ENCODE data around the gene SORCS1. TPM values are rescaled to one million over a fixed set of nuclear protein-coding genes. Genes with fewer than 3 reads are reported as not detected.

SORCS1 gene
- total and polyA plus RNA-seq, 2 experiments from 2014 or later, result not detected

- no peak for DNase-seq
- in situ Hi-C loops (cut with MboI), result no loop called here
- WGBS, 2 experiments (ENCODE audit: low coverage in 1 of 2, low lambda C conversion rate in 2 of 2, missing lambda C conversion rate in 2 of 2), result 13 to 18% methylated on average over 1 of the region's 1 CpG
These were observed 30.9 kb downstream of the SORCS1 start for GRCh38 chr10:107133656-107134055.

GRCh38 chr10:107129000-107129399, 35.5 kb downstream of the SORCS1 start:
- in situ Hi-C loops (cut with MboI), result no loop called here

More at GRCh38 chr10:107133656-107134055, 30.9 kb downstream of the SORCS1 start:
- Histone ChIP-seq H3K9ac (no peak overlapping the region), H3K79me2 (ENCODE audit: insufficient read depth) (no peaks in the 10 kb centered on the region), H3K9me3 (ENCODE audit: low read depth) (no peaks in the 10 kb centered on the region), H4K20me1 (ENCODE audit: insufficient read depth) (no peaks in the 10 kb centered on the region), H3K36me3 (ENCODE audit: low read depth) (no peaks in the 10 kb centered on the region), H3K4me2 (ENCODE audit: unreplicated experiment) (no peak overlapping the region), H3K9me2 (ENCODE audit: insufficient read depth) (no peaks in the 10 kb centered on the region), H3K4me3 (no peak overlapping the region), H3K27me3 (replicated peaks; ENCODE audit: insufficient read depth) (no peaks in the 10 kb centered on the region), H3K4me1 (ENCODE audit: insufficient read depth) (no peaks in the 10 kb centered on the region), H3K27ac (no peak overlapping the region), H2AFZ (no peak overlapping the region), H3F3A (ENCODE audit: insufficient read depth) (no peaks in the 10 kb centered on the region)
- TF ChIP-seq EZH2phosphoT487 (IDR thresholded peaks at IDR 0.05; ENCODE audit: insufficient read depth, low read depth) (no peak), EZH2 (IDR thresholded peaks at IDR 0.05; ENCODE audit: insufficient read depth, poor library complexity, severe bottlenecking) (no peak)

GRCh38 chr10:107126512-107127065, 37.9 kb downstream of the SORCS1 start:
- Histone ChIP-seq H3K27me3 (replicated peaks; ENCODE audit: insufficient read depth) (no peaks in the 10 kb centered on the region), H3K4me2 (ENCODE audit: unreplicated experiment) (no peak overlapping the region), H3K4me1 (ENCODE audit: insufficient read depth) (no peaks in the 10 kb centered on the region), H3K9me2 (ENCODE audit: insufficient read depth) (no peaks in the 10 kb centered on the region), H4K20me1 (ENCODE audit: insufficient read depth) (no peaks in the 10 kb centered on the region), H3K79me2 (ENCODE audit: insufficient read depth) (no peaks in the 10 kb centered on the region), H3F3A (ENCODE audit: insufficient read depth) (no peaks in the 10 kb centered on the region), H3K4me3 (no peak overlapping the region), H3K27ac (no peak overlapping the region), H3K9me3 (ENCODE audit: low read depth) (no peaks in the 10 kb centered on the region), H3K36me3 (ENCODE audit: low read depth) (no peaks in the 10 kb centered on the region), H2AFZ (no peak overlapping the region), H3K9ac (no peak overlapping the region)
- TF ChIP-seq EZH2phosphoT487 (IDR thresholded peaks at IDR 0.05; ENCODE audit: insufficient read depth, low read depth), result no peak
- no peak for TF ChIP-seq EZH2 (IDR thresholded peaks at IDR 0.05; ENCODE audit: insufficient read depth, poor library complexity, severe bottlenecking)
- DNase-seq, result no peak
- in situ Hi-C loops (cut with MboI), result no loop called here
- 17 to 18% methylated on average over 5 of the region's 5 CpGs for WGBS, 2 experiments (ENCODE audit: low coverage in 1 of 2, low lambda C conversion rate in 2 of 2, missing lambda C conversion rate in 2 of 2)

More at GRCh38 chr10:107129000-107129399, 35.5 kb downstream of the SORCS1 start:
- Histone ChIP-seq H3K9me2 (ENCODE audit: insufficient read depth) (no peaks in the 10 kb centered on the region), H3K36me3 (ENCODE audit: low read depth) (no peaks in the 10 kb centered on the region), H3K79me2 (ENCODE audit: insufficient read depth) (no peaks in the 10 kb centered on the region), H3K9me3 (ENCODE audit: low read depth) (no peaks in the 10 kb centered on the region), H3K4me2 (ENCODE audit: unreplicated experiment) (no peak overlapping the region), H3K4me1 (ENCODE audit: insufficient read depth) (no peaks in the 10 kb centered on the region), H2AFZ (no peak overlapping the region), H3K27me3 (replicated peaks; ENCODE audit: insufficient read depth) (no peaks in the 10 kb centered on the region), H3F3A (ENCODE audit: insufficient read depth) (no peaks in the 10 kb centered on the region), H3K9ac (no peak overlapping the region), H3K27ac (no peak overlapping the region), H4K20me1 (ENCODE audit: insufficient read depth) (no peaks in the 10 kb centered on the region), H3K4me3 (no peak overlapping the region)
- 24 to 32% methylated on average over 6 of the region's 6 CpGs for WGBS, 2 experiments (ENCODE audit: low coverage in 1 of 2, low lambda C conversion rate in 2 of 2, missing lambda C conversion rate in 2 of 2)
- DNase-seq, result no peak
- no peak for TF ChIP-seq EZH2 (IDR thresholded peaks at IDR 0.05; ENCODE audit: insufficient read depth, poor library complexity, severe bottlenecking)
- TF ChIP-seq EZH2phosphoT487 (IDR thresholded peaks at IDR 0.05; ENCODE audit: insufficient read depth, low read depth), result no peak

DNA sequence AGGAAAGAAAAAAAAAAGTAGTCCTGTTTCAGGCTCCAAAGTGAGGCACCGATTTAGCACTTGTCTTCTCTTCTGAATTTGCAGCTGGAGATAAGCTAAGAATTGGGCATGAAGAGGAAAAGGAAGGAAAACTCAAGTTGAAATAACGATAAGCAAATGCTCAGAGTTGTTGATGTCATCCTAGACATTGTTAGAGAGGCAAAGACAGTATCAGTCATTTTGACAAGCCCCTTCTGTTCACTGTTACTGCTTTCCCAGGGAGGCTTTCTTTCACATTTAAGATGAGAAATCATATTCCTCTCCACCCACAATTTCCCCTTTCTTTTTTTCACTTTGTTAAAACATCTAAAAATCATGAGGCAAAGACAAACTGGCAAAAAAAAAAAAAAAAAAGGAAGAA, 41.8 kb downstream of the SORCS1 start:
- in situ Hi-C loops (cut with MboI), result no loop called here
- no peak overlapping the region for H3K9ac ChIP-seq
- no peaks in the 10 kb centered on the region for H3F3A ChIP-seq (ENCODE audit: insufficient read depth)
- no peaks in the 10 kb centered on the region for H4K20me1 ChIP-seq (ENCODE audit: insufficient read depth)
- H3K9me2 ChIP-seq (ENCODE audit: insufficient read depth), result no peaks in the 10 kb centered on the region
- H3K36me3 ChIP-seq (ENCODE audit: low read depth), result no peaks in the 10 kb centered on the region
- no peaks in the 10 kb centered on the region for H3K79me2 ChIP-seq (ENCODE audit: insufficient read depth)
- H3K27ac ChIP-seq, result no peak overlapping the region
- no peak overlapping the region for H2AFZ ChIP-seq
- WGBS, 2 experiments (ENCODE audit: low coverage in 1 of 2, low lambda C conversion rate in 2 of 2, missing lambda C conversion rate in 2 of 2), result 0 to 4% methylated on average over 2 of the region's 2 CpGs
- H3K4me3 ChIP-seq, result no peak overlapping the region
- H3K9me3 ChIP-seq (ENCODE audit: low read depth), result peaks cover 2% of the 10 kb centered on the region
- H3K27me3 ChIP-seq (replicated peaks; ENCODE audit: insufficient read depth), result no peaks in the 10 kb centered on the region
- DNase-seq, result no peak
- H3K4me2 ChIP-seq (ENCODE audit: unreplicated experiment), result no peak overlapping the region
- no peaks in the 10 kb centered on the region for H3K4me1 ChIP-seq (ENCODE audit: insufficient read depth)
- TF ChIP-seq EZH2phosphoT487 (IDR thresholded peaks at IDR 0.05; ENCODE audit: insufficient read depth, low read depth), result no peak
- TF ChIP-seq EZH2 (IDR thresholded peaks at IDR 0.05; ENCODE audit: insufficient read depth, poor library complexity, severe bottlenecking), result no peak

DNA sequence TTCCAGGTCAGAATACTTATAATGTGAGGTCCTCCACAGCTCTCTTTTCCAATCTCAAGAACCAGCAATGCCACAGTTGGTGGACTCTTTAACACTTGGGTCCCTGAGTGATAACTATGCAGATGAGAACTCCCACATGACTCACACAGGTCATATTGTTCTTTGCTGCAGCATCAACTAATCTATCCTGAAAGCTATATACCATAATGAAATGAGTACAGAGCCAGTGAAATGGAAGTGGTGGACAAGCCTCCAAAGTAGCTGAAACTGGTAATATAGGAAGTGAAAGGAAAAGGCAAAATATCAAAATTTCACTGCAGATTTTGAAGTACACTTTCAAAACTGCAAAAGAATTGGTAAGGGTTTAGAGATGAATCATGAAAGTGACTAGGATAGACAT, 45.6 kb downstream of the SORCS1 start:
- Histone ChIP-seq H2AFZ (no peak overlapping the region), H4K20me1 (ENCODE audit: insufficient read depth) (no peaks in the 10 kb centered on the region), H3K36me3 (ENCODE audit: low read depth) (no peaks in the 10 kb centered on the region), H3K4me2 (ENCODE audit: unreplicated experiment) (no peak overlapping the region), H3K4me1 (ENCODE audit: insufficient read depth) (no peaks in the 10 kb centered on the region), H3K9me2 (ENCODE audit: insufficient read depth) (no peaks in the 10 kb centered on the region), H3K4me3 (no peak overlapping the region), H3F3A (ENCODE audit: insufficient read depth) (no peaks in the 10 kb centered on the region), H3K79me2 (ENCODE audit: insufficient read depth) (no peaks in the 10 kb centered on the region), H3K27ac (no peak overlapping the region), H3K9me3 (ENCODE audit: low read depth) (peaks cover 8% of the 10 kb centered on the region), H3K9ac (no peak overlapping the region), H3K27me3 (replicated peaks; ENCODE audit: insufficient read depth) (no peaks in the 10 kb centered on the region)
- DNase-seq, result no peak
- in situ Hi-C loops (cut with MboI), result no loop called here
- TF ChIP-seq EZH2 (IDR thresholded peaks at IDR 0.05; ENCODE audit: insufficient read depth, poor library complexity, severe bottlenecking) (no peak), EZH2phosphoT487 (IDR thresholded peaks at IDR 0.05; ENCODE audit: insufficient read depth, low read depth) (no peak)

All from GM23248 (cell line).